GM18870 (cell line): ENCODE measurements around the gene SEPHS1.
"Not testable (repeated sequence)": the region's sequence is repeated elsewhere in the genome, so short reads cannot be mapped to it uniquely, and the experiment has no call there.

Source experiments
- ATAC-seq: cut with Tn5 transposase; IDR thresholded peaks from one replicate; pipeline ENCODE4 v1.9.1; 2021; ENCODE audit warnings: moderate library complexity; ENCODE audit not compliant: unreplicated experiment

SEPHS1 gene, protein sequence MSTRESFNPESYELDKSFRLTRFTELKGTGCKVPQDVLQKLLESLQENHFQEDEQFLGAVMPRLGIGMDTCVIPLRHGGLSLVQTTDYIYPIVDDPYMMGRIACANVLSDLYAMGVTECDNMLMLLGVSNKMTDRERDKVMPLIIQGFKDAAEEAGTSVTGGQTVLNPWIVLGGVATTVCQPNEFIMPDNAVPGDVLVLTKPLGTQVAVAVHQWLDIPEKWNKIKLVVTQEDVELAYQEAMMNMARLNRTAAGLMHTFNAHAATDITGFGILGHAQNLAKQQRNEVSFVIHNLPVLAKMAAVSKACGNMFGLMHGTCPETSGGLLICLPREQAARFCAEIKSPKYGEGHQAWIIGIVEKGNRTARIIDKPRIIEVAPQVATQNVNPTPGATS

DNA sequence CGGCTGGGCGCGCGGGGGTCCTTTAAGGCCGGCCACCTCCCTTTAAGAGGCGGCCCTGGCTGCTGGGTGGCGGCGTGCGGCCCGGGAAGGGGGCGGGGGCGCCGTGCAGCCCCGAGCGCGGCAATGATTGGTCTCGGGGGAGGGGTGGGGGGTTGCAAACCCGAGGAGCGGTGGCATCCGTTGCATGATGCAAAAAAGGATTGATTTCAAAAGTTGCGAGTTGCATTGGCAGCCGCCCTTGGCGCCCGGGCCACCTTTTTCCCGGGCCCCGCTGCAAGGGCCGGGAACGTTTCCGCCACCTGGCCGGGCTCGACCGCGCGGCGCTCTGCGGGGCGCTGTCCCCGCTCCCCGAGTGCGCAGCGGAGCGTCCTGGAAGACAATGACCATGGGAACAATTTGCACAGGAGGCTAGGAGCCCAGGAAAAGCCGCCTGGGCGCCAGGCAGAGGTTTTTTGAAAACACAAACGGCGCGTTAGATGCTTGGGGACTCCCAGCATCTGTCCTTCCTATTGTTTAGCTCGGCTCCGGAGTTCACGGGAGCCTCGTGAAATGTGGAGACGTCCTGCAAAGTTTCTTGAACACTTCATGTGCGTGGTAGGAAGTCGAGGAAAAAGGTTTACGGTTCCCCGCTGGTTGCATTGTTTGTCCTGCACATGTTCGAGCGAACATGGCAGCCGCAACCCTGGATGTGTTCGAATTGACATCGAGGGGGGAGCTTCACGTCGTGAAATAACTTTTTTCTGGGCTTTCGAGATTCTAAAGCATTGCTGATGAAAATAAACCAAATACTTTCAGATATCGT lies at the start of gene SEPHS1:
SEPHS1 (minus strand) TSS at position 78 of the 802 bp plus-strand sequence. CDS start 3,343 bp downstream, outside the sequence.
- ATAC-seq = peak; percentile 40

DNA sequence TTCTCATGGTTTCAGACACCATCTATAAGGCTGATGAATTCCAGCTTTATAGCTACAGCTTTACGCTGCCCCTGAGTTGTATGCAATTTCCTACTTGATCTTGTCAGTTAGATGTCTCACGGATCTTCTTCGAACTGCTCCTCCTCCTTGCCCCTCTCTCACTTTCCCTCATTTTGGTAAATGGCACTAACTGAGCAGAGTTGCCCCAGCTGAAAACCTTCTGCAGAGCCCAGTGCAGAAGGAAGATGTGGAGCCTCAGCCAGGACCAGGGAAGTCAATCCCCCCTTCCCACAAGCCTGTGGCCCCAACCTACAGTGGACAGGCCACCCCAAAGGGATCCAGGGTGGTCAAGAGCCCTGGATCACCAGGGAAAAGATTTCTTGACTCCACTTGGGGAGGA lies 49.0 kb upstream of the SEPHS1 start:
- ATAC-seq = no peak

GRCh38 chr10:13396369-13396768 lies 48.3 kb upstream of the SEPHS1 start:
- ATAC-seq = no peak

DNA sequence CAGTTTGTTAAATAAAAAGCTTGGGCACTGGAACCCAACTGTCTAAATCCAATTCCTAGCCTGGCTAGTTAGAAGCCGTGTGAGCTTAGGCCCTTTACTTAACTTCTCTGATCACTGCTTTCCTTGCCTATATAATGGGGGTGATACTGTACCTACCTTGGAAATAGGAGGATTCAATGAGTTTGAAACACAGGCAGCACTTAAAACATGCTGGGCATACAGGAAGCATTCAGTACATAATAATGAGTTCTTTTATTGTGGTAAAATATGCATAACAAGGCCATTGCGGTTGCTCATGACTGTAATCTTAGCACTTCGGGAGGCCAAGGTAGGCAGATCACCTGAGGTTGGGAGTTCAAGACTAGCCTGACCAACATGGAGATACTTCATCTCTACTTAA lies 47.4 kb upstream of the SEPHS1 start:
- ATAC-seq = no peak

DNA sequence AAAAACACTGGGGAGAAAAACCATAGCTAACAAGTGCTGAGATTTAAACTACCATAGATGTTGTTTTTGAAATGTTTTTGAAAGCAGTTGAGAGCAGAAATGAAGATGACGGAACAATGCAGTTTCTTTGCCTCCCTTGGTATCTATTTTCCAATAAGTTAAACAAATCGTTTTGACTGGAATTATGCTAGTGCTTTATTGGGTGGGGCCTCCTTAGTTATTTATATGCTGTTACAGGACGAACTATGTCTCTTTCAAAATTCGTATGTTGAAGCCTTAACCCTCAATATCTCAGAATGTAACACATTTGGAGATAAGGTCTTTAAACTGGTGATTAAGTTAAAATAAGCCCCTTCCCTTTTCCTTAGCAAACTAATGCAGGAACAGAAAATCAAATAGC lies 45.5 kb upstream of the SEPHS1 start:
- no peak for ATAC-seq

- no peak for ATAC-seq
Measured at GRCh38 chr10:13392701-13393100, 44.6 kb upstream of the SEPHS1 start.

DNA sequence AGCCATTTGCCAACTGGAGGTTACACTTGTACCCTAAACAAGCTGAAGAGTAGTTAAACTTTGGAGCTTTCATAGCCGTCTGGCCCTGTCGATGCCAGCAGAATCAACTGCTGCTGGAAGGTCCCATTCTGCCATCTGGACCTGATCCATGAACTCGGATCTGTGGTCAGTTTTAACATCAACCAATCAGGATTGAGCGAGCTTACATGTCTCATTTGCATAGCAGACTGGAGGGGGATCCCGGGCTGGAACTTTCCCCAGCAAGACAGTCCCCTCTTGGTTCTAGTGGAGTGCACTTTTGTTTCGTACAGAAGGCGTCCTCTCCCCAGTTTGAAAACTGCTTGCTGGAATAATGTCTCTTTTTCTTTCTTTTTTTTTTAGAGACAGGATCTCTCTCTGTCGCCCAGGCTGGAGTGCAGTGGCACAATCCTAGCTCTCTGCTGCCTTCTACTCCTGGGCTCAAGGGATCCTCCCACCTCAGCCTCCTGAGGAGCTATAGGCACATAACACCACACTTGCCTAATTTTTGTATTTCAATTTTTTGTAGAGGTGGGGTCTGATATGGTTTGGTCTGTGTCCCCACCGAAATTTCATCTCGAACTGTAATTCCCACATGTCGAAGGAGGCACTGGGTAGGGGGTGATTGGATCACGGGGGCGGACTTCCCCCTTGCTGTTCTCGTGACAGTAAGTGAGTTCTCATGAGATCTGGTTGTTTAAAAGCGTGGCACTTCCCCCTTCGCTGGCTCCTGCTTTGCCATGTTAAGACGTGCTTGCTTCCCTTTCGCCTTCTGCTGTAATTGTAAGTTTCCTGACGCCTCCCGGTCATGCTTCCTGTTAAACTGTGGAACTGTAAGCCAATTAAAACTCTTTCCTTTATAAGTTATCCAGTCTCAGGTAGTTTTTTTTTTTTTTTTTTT lies 42.8 kb upstream of the SEPHS1 start:
- no peak for ATAC-seq

GRCh38 chr10:13388478-13389230 lies 40.6 kb upstream of the SEPHS1 start:
- no peak for ATAC-seq

DNA sequence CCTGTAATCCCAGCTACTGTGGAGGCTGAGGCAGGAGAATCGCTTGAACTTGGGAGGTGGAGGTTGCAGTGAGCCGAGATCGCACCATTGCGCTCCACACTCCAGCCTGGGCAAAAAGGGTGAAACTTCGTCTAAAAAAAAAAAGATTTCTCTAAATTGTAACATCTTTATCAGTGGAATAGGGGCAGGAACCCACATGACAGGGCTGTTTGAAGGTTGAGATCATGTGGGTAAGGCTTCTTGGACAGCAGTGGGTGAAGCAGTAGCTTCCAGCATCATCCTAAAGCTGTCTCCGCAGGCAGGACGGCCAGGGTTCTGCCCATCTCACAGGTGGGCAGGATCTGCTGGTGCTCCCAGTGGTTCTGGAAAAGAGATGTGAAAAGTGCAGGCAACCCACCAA lies 37.9 kb upstream of the SEPHS1 start:
- ATAC-seq = no peak

DNA sequence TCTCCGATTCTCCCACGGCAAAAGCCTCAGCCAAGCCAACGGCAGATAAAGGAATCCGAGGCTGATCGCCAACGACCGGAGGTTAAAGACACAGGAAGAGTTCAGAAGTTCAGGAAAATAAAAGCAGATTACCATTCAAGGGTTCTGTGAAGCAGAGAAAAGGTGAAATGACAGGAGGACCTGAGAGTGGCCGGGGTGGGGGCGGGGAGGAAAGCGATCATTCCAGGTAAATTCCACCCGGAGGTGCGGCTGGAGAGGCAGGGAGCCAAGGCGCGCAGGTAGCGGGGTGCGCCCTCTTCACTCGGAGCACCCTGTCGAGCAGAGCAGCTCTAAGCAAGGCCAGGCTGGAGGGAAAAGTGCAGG lies 35.3 kb upstream of the SEPHS1 start:
- no peak for ATAC-seq

- no peak for ATAC-seq
Measured at GRCh38 chr10:13382703-13383398, 34.8 kb upstream of the SEPHS1 start.

GRCh38 chr10:13379061-13379460 lies 31.0 kb upstream of the SEPHS1 start:
- not testable (repeated sequence) for ATAC-seq

DNA sequence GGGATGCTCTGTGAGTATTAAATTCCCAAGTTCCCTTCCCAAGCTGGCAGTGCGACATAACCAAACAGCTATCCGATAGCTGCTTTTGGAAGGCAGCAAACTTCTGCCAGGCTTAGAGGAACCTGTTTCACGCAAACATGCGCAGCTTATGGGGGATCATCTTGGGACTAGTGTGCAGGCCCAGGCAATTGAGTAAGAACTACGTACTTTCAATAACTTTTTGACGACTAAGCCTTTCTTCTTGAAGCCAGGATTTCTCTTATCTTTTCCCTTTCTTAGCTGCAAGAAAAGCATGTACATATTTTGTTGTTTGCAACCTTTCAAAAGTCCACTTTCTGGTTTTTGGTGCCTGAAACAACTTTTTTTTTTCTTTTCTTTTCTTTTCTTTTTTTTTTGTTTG lies 28.7 kb upstream of the SEPHS1 start:
- no peak for ATAC-seq

DNA sequence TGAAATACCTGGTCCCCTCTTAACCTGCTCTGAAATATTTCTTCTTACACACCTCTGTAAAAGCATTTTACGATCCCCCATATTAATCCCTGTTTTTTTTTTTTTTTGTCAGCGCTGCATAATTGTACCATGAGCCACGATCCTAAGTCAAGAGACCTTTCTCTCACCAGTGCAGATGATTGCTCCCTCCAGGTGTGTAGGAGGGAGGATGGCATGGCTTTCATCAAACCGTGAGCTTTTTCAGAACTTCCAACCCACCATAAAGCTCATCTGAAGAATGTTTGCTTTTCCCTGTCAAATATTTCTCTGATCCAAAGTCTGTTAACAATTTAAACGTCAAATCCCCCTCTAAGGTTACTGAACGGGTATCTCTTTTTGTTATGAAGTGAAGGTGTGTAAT lies 28.2 kb upstream of the SEPHS1 start:
- ATAC-seq = no peak

DNA sequence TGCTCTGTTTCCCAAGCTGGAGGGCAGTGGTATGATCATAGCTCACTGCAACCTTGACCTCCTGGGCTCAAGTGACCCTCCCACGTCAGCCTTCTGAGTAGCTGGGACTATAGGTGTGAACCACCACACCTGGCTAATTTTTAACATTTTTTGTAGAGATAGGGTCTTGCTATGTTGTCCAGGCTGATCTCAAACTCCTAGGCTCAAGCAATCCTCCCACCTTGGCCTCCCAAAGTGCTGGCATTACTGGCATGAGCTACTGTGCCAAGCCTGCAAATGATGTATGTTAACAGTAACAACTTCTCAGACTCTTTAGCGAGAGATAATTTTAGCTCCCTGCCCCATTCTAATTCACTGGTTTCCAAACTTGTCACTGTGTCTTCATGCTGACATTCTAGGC lies 27.7 kb upstream of the SEPHS1 start:
- ATAC-seq = no peak

DNA sequence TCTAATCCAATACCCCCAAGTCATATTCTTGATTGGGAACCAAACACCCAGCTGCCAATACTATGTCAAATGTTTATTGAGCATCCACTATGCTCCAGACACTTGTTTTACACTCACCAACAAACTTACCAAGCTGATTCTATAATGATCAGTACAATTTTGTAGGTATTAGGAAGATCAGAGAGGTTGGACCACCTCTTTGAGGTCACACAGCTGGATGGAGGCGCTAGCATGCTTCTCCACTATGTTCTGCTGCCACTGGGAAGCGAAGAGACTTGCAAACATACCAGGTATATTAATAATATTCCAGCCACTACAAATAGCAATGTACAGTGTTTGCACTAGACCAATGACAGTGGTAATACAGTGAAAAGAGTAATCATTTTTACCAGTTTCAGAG lies 25.6 kb upstream of the SEPHS1 start:
- no peak for ATAC-seq

GRCh38 chr10:13372524-13372923 lies 24.4 kb upstream of the SEPHS1 start:
- no peak for ATAC-seq

- ATAC-seq = peak; percentile 77
Measured at GRCh38 chr10:13371897-13372470, 23.9 kb upstream of the SEPHS1 start.

GRCh38 chr10:13366891-13367290 lies 18.8 kb upstream of the SEPHS1 start:
- no peak for ATAC-seq

GRCh38 chr10:13365831-13366230 lies 17.7 kb upstream of the SEPHS1 start:
- no peak for ATAC-seq
